HG02678 (cell line): ENCODE measurements around the gene HEATR5B.
A peak's percentile ranks its signal among the peaks of the same experiment; 100 is the strongest.
"Not testable (repeated sequence)": the region's sequence is repeated elsewhere in the genome, so short reads cannot be mapped to it uniquely, and the experiment has no call there.

Source experiments
- ATAC-seq: cut with Tn5 transposase; IDR thresholded peaks from one replicate; pipeline ENCODE4 v1.9.1; 2021; ENCODE audit warnings: mild to moderate bottlenecking, moderate library complexity; ENCODE audit not compliant: unreplicated experiment

HEATR5B gene

DNA sequence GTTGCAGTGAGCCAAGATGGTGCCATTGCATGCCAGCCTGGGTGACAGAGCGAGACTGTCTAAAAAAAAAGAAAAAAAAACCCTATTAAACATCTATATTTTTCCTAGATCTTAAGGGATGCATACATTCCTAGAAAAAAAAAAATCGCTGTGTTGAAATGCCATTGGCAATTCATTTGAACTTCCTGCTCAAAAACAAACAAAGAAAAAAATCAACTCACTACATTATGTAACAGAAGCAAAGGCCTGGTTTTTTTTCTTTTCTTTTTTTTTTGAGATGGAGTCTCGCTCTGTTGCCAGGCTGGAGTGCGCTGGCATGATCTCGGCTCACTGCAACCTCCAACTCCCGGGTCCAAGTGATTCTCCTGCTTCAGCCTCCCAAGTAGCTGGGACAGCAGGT, 96.2 kb downstream of the HEATR5B start:
- ATAC-seq: no peak

DNA sequence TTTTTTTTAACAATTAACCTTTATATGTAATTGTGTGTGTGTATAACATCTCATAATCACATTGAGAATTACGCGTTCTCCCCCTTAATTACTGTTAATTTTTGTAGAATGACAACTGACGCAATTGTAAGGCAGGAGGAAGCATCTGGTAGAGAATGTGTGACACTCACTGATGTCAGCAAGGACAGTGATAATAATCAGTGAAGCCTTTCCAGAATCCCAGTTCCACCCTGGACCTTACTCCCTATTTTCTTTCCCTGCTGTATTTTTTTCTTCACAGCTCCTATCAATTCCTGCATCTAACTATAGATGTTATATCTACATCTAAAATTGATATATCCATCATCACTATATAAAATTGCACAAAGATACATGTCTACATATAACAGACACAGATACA, 101.7 kb downstream of the HEATR5B start:
- ATAC-seq: no peak

DNA sequence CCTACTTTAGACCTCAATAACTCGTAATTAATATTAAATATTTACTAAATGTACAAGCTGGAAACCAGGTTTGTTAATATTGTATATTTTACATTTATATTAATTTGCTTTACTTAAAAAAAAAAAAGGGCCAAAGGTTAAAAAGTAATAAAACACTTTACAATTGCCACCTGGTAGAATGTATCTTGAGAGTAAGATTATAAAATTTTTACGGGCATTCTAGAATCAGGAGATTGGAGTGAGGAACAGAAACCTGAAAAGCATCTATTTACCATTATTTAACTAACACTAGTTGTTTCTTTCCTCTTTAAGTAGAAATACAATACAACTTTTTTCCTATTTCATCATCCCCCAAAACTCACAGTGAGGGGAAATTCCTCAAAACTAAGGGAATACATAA, 102.3 kb downstream of the HEATR5B start:
- no peak for ATAC-seq

DNA sequence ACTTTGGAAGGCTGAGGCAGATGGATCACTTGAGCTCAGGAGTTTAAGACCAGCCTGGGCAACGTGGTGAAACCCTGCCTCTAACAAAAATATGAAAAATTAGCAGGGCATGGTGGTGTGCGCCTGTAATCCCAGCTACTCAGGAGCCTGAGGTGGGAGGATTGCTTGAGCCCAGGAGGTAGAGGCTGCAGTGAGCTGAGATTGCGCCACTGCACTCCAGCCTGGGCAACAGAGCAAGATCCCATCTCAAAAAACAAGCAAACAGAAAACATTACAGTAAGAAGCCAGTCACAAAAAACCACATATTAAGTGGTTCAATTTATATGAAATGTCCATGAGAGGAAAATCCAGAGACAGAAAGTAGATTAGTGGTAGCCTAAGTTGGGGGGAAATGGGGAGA, 105.2 kb downstream of the HEATR5B start:
- ATAC-seq: not testable (repeated sequence)

DNA sequence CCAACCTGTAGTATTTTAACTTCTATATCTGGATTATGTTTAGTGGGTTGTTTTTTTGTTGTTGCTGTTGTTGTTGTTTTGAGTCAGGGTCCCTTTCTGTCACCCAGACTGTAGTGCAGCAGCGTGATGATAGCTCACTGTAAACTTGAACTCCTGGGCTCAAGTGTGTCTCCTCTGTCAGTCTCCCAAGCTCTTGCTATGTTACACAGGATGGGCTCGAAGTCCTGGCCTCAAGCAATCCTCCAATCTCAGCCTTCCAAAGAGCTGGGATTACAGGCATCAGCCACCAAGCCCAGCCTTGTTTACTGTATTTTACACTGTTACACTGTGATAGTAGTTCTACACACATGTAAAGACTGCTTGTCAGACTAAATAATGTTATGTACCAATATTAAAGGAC, 108.1 kb downstream of the HEATR5B start:
- ATAC-seq: no peak

DNA sequence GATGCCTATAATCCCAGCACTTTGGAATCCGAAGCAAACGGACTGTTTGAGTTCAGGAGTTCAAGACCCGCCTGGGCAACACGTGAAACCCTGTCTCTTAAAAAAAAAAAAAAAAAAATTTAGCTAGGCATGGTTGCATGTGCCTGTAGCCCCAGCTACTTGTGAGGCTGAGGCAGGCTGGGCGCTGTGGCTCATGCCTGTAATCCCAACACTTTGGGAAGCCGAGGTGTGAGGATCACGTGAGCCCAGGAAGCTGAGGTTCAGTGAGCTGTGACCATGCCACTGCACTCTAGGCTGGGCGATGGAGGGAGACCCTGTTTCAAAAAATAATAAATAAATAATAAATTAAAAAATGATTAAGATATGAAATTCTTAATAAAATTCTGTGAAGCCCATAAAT, 108.9 kb downstream of the HEATR5B start:
- no peak for ATAC-seq

DNA sequence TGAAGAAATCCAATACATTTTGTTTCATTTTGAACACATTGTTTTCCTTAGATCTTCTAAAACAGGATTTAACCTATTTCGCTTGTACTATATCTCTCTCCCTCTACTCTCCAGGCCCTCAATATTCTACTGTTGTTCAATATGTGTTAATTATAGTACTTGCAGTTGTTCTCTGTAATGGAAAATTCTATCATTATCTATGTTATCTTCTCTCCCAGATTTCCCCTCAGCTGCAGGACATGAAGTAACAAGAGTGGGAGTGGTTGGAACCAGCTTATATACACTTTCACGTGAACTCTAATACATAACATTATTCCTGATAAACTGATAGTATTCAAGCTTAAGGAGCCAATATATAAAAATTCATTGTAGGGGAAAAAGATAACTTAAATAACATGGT, 110.9 kb downstream of the HEATR5B start:
- ATAC-seq: no peak

DNA sequence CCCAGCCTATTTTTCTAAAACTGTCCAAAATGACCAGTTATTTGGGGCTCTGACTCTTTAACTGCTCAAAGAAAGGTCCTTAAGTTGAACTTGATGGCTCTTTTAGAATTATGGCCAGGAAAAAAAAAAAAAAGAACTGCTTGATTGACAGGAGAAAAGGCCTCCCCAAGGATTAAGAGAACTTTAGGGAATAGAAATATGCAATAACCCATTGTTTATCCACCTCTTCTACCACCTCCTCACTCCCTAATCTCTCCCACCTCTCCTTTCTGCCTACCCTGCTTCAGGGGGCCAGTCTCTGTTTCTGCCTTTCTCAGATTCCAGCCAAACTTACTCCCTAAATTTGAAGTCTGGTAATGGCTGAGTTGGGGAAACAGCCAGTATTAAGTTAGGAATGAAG, 112.2 kb downstream of the HEATR5B start:
- no peak for ATAC-seq

DNA sequence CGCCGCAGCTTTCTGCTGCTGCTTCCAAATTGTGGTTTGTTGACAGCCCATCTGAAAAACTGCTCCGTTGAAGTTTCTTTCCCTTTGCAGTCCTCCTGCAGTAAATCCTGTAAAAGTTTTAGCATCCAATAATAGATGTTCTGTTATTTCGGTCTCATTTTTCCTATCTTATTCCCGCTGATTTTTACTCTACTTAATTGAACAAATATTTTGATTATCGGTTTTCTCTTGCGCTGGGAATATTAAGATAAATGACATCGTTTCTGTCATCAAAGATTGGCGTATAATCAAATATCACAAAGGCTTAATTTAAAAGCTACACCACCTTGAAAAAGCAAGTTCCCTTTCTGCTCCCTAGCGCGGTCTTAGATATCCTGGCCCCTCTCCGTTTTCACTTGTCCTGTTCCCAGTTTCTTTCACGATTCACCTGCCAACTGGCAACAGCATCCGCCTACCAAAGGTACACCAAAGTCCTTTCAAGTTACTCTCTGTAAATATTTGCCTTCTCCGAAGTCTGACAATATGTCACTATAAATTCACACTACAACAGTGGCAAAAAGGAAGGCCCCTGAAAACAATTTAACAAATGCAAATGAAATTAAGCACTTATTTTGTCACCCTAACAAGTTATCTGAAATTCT, 116.8 kb downstream of the HEATR5B start:
- ATAC-seq: no peak

DNA sequence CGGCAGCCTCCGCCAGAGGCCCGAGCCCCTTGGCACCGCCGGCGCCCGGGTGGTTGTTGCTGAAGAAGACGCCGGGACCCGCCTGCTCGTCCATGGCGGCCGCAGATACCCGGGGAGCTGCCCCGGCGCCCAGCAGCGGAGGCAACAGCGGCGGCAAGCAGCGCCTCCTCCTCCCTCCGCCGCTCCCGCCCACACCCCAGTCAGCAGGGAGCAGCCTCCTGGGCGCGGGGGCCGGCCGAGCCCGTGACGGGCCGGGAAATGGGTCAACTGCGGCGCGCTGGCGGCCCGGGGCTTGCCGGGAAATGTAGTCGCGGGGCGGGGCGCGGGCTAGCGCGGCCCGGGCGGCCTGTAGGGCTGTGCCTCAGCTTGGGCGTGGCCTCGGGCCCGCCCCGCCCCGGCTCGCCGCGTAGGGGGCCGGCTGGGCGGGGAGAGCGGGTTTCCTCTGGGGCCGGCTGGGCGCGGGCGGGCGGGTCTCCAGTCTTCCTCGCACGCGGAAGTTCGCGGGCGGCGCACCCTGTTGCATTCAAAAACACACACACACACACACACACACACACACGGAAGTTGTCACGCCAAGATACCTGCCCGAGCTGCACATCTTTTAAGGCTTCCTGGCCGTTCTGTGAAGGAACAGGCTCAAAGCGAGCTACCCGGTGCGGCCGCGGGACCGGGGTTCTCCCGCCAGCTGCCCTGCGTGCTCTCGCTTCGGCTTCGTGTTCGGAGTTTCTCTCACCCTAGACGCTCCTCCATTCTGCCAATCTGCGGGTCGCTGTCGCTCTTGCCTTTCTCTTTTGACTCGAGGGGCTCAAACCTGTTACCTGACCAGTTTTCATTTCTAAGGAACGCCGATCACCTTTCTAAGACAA, 117.6 kb downstream of the HEATR5B start, which contains the start of gene STRN:
Gene STRN, minus strand, starts transcription at position 167 of the 866 bp plus-strand sequence. Its CDS starts 73 bp downstream, at position 94.
- peak; percentile 96 for ATAC-seq

DNA sequence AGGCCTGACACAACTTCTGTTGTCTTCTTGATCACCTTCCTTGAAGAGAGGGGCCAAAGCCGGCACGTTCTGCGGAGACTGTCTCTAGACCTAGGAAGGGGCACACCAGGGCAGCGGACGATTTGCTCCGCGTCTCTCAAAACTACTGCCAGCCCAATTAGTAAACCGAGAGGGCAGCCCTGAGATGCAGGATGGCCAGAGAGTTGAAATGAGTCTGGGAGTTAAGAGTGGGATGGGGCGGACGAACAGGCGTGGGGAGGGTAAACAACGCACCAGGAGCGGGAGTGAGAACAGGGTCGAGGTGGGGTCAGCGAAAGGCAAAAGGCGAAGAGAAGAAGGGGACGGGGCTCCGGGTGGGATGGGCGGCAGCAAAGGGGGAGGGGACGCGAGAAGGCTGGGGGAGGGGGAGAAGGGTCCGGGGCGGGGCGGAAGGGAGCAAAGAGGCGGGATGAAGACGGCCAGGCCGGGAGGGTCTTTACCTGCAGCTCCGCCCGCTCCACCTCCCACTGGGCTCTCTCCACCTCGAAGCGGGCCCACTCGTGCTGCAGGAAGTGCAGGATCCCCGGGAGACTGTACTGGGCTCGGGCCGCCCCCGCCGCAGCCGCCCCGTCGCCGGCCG, 118.3 kb downstream of the HEATR5B start:
- ATAC-seq: peak; percentile 25

DNA sequence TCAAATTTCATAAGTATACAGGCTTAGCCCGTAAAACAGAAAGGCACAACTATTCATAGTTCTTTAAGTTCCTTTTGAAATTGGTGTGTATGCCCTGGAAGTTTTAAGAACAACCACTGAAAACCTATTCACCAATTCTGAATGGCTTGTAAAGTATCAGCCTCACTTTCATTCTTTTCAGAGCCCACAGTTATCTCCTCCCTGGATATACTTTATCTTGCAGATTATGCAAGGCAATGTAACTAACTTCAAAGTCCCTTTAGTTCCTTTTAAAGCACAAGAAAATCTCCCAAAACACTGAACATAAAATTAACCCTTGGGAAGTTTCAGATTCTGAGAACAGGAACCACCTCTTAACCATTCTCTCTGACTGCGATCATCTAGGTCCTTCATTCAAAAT, 119.0 kb downstream of the HEATR5B start:
- no peak for ATAC-seq

DNA sequence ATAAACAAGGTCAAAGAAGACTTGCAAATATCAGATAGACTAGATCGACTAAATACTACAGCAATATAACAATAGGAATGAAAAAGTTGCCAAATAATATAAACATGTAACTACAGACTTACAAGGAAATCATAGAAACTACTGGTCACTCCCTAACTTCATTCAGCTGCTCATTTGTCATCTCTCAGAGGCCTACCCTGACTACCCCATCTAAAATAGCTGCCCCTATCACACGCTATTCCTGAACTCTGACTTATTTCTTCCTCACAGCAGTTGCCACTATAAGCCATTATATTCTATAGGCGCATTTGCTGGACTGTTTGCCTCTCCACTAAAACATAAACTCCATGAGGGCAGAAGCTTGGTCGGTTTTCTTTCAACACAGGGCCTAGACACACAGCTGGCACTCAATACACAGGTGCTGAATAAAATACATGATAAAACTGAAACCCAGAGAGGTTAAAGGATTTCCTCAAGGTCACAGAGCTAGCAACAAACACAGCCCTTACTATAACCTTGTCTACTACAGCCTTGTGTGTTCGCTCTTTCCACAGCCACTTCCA, 119.6 kb downstream of the HEATR5B start:
- ATAC-seq: no peak

DNA sequence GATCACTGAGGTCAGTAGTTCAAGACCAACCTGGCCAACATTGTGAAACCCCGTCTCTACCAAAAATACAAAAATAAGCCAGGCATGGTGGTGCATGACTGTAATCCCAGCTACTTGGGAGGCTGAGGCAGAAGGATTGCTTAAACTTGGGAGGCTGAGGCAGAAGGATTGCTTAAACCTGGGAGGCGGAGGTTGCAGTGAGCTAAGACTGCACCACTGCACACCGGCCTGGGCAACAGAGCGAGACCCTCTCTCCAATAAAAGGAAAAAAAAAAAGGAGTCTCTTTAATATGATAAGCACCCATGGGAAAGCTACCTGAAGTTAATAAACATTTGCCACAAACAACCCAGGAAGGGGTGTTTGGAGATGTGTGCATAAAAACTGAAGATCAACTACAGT, 120.4 kb downstream of the HEATR5B start:
- ATAC-seq: no peak

DNA sequence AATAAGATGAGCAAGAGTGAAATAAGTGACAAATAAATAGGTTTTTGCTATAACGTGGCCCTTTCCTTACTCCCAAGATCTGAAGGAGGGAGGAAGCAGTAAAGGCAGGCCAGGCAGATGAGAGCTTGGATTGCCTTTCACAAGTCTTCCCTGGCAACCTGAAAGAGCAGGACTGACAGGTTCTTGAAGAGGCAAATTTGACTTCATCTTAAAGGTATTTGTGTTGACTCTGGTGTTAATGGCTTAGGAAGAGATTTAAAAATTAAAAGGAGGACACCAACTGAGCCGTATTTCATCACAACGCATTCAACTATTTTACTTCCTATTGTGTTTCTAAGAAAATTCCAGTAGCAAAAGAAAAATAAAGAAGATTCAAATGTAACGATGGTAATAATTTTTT, 121.1 kb downstream of the HEATR5B start:
- ATAC-seq: no peak

DNA sequence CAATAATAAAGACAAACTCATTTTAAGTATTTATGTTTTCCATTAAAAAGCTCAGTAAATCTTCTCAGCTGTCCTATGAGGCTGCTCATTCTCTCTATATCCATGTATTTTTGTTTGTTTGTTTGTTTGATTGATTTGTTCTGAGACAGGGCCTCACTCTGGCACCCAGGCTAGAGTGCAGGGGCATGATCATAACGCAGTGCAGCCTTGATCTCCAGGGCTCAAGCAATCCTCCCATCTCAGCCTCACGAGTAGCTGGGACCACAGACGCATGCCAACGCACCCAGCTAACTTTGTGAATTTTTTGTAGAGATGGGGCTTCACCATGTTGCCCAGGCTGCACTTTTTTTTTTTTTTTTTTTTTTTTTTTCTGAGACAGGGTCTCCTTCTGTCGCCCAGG, 123.4 kb downstream of the HEATR5B start:
- no peak for ATAC-seq

DNA sequence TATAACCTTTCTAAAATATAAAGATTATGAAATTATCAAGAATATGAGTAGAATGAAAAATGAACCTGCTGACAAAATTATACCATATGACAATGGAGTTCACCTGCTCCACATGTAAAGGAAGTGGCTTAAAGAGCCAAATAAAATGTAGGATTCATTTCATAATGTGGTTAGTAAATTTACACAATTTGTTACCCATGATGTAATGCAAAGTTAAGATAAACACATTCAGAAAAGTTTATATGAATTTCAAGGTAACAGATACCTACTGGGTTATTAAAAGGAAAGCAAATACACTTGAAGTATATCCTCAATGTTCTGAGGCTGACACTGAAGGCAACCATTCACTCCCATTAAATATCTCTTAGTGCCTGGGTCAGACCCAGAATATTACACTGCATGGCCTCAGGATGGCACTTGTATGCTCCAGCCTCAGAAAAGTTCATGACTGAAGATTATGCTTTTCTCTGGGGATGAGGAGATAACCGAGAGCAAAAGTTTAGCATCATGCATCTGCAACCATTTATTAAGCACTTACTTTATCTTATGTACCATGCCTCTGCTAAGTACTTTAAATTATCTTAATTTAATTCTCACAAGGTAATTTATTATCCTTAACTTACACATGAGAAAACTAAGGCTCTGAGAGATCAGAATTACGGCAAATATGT, 124.0 kb downstream of the HEATR5B start:
- ATAC-seq: no peak

DNA sequence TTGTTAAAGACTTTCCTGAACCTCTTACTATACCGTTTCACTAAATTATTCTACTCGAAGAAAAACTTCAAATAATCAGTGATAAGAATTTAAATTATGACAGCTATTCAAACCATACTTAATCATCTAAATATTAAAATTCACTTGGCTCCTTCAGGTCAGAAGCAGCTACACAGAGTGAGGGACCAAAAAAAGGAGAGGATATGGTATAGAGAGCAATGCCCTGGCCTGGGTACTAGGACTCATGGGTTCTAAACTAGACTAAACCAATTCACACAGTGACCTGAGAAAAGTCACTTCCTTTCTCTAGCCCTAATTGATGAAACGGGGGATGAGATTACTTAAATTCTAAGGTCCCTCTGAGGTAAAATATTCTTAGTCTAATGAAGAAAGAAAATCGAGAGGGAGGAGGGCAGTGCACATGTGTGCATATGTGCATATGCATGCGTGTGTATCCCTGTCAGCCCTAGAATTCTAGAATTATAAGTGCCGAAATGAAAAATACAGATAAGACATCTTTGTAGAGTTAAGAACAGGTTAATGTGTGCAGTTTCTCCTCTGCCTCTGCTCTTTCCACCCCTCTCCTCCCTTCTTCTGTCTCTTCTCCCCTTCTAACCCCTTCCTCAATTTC, 129.1 kb downstream of the HEATR5B start:
- no peak for ATAC-seq

DNA sequence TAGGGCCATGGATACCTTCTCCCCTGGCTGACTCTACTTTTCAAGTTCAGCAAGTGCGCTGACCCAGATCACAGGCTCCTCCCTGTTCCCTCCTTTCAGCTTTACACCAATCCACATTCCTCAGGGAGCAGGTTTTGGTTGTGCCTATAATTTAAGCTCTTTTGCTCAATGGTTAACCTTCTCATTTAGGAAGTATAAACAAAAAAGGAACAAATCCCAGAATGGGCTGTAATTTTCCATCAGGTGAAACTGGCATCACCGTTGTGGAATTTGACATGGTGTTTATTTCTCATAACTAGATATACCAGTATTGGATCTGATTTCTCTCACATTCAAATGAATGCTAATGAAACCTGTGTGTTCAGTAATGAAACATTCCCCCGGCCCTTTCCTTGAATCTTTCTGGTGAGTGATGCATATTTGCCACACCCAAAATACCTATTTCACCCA, 131.4 kb downstream of the HEATR5B start:
- ATAC-seq: no peak

DNA sequence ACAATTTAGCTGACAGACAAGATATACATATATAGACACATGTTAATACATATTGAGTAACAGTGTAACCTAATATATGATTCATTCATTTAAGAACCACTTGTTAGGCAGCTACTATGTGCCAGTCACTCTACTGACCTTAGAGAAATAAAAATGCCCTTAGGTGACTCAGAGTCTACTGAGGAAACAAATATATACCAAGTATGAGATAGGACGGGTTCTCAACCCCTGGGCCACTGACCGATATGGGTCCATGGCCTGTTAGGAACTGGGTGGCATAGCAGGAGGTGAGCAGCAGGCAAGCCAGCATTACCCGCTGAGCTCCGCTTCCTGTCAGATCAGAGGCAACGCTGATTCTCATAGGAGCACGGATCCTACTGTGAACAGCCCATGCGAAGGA, 132.6 kb downstream of the HEATR5B start:
- no peak for ATAC-seq
